NOMO-1 treated with DMSO at 0.1 percent for 48 hours (cell line): Measurements from ENCODE around the gene ANK2.

ENCODE experiments used
- DNase-seq: peaks from one replicate; lab custom pipeline; 2025; ENCODE audit not compliant: unreplicated experiment; lab: John Stamatoyannopoulos, UW

The ANK2 gene

GRCh38 chr4:113278324-113278934 lies 229.0 kb downstream of the ANK2 start:
- peak; percentile 70 for DNase-seq

- no peak for DNase-seq
These were observed 236.0 kb downstream of the ANK2 start for GRCh38 chr4:113285501-113285900.

GRCh38 chr4:113288257-113288656 lies 238.8 kb downstream of the ANK2 start:
- no peak for DNase-seq

GRCh38 chr4:113288696-113289095 lies 239.2 kb downstream of the ANK2 start:
- no peak for DNase-seq

- no peak for DNase-seq
These were observed 240.3 kb downstream of the ANK2 start for GRCh38 chr4:113289766-113290165.

- DNase-seq: no peak
These were observed 241.2 kb downstream of the ANK2 start for GRCh38 chr4:113290666-113291065.

- DNase-seq: no peak
These were observed 243.1 kb downstream of the ANK2 start for GRCh38 chr4:113292371-113293042.

GRCh38 chr4:113293043-113293560 lies 243.6 kb downstream of the ANK2 start:
- DNase-seq: no peak

- no peak for DNase-seq
These were observed 244.2 kb downstream of the ANK2 start for GRCh38 chr4:113293674-113294073.

GRCh38 chr4:113294908-113295307 lies 245.5 kb downstream of the ANK2 start:
- DNase-seq: no peak

GRCh38 chr4:113300471-113300928 lies 251.0 kb downstream of the ANK2 start:
- no peak for DNase-seq

- DNase-seq: no peak
These were observed 252.6 kb downstream of the ANK2 start for GRCh38 chr4:113302051-113302450.

GRCh38 chr4:113303315-113303714 lies 253.9 kb downstream of the ANK2 start:
- DNase-seq: no peak

- no peak for DNase-seq
These were observed 261.6 kb downstream of the ANK2 start for GRCh38 chr4:113311047-113311446.

- DNase-seq: no peak
These were observed 263.1 kb downstream of the ANK2 start for GRCh38 chr4:113312529-113312928.

- no peak for DNase-seq
These were observed 265.0 kb downstream of the ANK2 start for GRCh38 chr4:113314426-113314825.

GRCh38 chr4:113316879-113317278 lies 267.4 kb downstream of the ANK2 start:
- DNase-seq: no peak

GRCh38 chr4:113317523-113317922 lies 268.1 kb downstream of the ANK2 start:
- DNase-seq: no peak

- no peak for DNase-seq
These were observed 273.3 kb downstream of the ANK2 start for GRCh38 chr4:113322736-113323135.

GRCh38 chr4:113325876-113326615 lies 276.6 kb downstream of the ANK2 start:
- DNase-seq: no peak

GRCh38 chr4:113327494-113327893 lies 278.0 kb downstream of the ANK2 start:
- no peak for DNase-seq

- DNase-seq: no peak
These were observed 279.1 kb downstream of the ANK2 start for GRCh38 chr4:113328514-113328913.
